Cerebellar cortex (tissue), 1 donor: Measurements from ENCODE around the gene TLE2.
"Not testable (repeated sequence)": the region's sequence is repeated elsewhere in the genome, so short reads cannot be mapped to it uniquely, and the experiment has no call there.

Experiments used
- DNase-seq: peaks from one replicate; pipeline ENCODE4 v3.0.0-alpha.2; 2015; ENCODE audit warnings: low spot score

The TLE2 gene

DNA sequence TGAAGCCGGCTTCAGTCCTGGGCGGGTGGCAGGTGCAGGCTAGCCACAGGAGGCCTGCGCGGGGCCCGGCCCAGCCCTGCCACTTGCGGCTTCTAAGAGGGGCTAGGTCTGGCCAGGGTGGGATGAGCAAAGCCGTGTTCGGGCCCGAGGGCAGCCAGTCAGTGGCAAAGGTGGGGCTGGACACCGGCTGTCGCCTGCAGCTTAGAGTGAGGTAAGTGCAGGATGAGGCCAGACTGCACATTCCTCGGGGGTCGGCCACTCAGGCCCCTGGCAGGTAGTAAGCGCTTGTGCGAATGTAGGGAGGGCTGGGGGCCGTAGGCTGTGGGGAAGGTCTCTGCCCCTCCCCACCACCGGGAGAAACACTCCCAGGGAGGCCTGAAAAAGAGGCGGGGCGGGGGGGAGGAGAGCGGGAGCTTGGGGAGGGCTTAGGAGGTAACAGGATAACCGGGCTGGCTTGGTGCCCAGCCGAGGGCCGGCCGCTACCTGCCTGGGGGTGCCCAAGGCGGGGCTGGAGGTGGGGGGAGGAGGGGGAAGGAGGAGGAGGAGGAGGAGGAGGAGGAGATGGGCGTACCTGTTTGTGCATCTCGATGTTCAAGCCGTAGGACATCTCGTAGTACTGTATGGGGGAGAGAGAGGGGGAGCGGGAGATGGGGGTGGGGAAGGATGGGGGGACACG lies 26.8 kb upstream of the TLE2 start:
- peak; percentile 83 for DNase-seq

DNA sequence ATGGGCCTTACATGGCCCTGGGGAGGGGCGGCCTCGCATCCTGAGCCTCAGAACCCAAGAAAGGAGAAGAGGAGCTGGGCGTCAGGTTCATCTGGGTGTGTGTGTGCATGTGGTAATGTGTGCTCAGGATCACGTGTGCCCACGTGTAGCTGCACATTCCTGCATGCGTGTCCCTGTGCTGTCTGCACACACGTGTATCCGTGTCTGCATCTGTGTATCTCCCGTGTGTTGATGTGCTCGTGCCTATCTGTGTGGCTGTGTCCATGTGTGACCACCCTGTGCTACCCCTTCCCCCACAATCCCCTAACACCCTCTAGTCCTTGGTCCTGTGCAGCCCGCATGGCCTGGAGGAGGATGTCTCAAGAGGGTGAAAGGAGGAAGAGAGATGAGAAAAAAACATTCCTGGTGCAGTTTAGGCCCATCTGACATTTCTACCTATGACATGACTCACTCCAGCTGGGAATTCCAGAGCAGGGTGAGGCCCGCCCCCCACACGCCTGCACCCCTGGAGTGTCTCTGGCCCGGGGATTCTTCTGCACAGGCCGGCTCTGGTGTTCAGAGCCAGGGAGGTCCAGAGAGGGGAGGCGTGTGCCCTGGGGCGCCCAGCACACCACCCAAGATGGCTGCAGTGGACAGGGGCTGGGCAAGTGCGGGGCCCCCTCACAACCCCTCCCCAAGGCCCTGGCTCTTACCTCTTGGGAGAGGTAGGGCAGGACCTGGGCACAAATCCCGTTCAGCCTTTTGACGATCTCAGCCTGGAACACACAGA lies 26.1 kb upstream of the TLE2 start:
- no peak for DNase-seq

DNA sequence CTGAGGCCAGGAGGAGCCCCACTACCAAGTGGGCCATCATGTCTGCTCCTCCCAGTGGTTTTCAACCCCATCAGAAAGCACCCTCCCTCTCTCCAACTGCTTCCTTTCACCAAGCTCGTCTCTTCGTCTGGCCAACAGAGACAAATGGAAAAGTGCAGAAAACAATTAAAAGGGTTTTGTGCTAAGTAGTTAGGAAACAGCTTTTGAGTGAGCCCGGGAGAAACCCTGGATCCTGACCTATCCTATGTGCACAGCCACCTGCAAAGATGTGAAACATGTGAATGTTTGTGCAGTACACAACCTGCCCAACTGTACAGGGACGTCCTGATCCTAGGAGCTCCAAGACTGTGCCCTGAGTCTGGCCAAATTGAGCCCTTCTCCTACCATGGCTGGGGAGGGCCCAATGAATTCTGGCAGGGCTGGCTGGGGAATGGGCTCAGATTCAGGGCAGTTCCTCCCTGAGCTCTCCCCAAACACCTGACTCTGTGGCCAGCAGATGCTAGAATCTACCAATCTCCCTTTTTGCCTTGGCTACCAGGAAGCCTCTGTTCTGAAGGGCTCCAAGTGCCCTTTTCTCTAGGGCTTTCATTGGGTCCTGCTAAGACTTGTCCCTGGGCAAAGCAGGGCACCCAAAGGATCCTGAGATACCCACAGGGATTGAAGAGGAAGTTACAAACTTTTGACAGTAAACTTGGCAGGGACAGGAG lies 25.3 kb upstream of the TLE2 start:
- peak; percentile 60 for DNase-seq

DNA sequence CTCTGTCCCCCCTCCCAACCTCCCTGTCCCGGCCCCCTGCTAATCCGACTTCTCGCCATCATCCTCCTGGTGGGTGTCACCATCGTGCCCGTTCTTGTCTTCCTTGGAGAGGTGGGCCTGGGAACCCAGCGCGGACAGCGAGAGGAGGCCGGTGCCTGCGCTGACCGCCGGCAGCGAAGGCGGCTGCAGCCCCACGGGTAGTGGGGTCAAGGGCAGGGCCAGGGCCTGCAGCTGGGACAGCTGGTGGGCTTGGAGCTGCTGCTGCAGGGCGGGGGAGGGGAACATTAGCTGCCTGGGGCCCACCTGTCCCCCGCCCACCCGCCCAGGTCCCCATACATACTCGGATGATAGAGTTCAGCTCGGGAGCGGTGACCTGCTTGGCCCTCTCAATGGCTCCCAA lies 24.7 kb upstream of the TLE2 start:
- no peak for DNase-seq

DNA sequence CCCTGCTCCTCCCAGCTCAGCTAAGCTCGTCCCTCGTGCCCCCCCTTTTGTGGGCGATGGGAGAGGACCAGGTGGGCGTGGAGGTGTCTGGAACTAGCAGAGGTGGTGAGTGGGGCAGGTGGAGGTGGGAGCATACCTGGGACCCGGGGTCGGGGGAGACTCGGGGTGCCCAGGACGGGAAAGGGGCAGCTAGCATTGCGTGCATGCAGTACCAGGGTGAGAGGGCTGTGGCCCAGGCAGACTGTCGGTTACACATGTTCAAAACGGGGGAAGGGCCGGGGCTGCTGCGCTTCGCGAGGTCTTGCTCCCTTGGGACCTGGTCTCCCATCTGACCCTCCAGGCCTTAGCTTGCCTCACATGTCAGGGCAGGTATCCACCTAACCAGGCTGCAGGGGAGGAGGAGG lies 24.1 kb upstream of the TLE2 start:
- DNase-seq, result no peak

DNA sequence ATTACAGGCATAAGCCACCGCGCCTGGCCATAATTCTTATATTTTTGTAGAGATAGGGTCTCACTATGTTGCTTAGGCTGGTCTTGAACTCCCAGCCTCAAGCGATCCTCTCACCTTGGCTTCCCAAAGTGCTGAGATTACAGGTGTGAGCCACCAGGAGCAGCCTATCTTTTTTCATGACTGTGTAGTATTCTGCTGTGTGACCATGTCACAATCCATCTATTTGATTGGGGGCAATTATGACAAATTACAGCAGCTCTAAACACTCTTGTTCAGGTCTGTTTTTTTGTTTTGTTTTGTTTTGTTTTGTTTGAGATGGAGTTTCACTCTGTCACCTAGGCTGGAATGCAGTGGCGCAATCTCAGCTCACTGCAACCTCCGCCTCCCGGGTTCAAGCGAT lies 20.9 kb upstream of the TLE2 start:
- not testable (repeated sequence) for DNase-seq

DNA sequence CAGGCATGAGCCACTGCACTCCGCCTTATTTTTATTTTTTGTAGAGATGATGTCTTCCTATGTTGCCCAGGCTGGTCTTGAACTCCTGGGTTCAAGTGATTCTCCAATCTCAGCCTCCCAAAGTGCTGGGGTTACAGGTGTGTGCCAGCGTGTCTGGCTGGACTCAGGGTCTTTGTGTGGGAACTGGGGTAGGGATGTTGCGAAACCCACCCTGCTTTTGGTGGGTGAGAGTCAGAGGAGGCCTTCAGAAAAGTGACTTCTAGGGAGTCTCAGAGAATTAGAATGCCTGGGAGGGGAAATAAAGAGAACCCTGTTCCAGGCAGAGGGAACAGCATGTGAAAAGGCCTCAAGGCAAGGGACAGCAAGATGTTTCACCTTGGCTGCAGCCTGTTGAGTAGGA lies 20.0 kb upstream of the TLE2 start:
- no peak for DNase-seq

DNA sequence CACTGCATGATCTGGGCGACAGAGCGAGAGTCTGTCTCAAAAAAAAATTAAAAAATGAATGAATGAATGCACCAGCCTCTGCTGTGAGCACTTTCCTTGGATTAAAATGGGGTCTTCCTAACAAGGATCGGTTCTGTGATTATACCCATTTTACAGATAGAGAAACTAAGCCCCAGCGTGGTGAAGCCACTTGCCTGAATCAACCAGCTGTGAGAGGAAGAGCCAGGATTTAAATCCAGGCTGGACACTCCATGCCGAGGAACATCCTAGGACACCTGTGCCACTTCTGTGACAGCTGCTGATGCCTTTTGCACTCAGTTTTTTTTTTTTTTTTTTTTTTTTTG lies 19.1 kb upstream of the TLE2 start:
- no peak for DNase-seq

DNA sequence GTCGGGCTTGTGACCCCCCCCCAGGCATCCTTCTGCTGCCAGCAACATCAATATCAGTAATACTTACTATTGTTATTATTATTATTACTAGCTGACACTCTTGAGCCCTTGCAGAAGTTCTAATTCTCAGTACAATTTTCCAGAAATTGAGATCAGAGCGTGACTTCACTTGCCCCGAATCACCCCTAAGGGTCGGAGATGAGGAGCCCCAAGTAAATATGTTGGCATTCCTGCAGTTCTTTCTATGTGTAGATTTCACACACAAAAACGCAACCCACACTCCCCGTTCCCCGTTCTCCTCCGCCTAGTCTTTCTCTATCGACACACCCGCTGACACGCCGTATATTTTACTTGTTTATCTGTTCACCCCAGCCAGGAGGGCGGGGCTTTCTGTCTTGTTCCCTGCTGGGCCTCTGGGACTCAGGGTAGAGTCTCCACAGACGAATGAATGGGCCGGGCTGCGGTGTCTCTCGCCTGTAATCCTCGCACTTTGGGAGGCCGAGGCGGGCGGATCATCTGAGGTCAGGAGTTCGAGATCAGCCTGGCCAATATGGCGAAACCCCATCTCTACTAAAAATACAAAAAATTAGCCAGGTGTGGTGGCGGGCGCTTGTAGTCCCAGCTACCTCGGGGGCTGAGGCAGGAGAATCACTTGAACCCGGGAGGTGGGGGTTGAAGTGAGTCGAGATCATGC lies 18.6 kb upstream of the TLE2 start:
- DNase-seq, result peak; percentile 75

- no peak for DNase-seq
Measured at GRCh38 chr19:3046698-3047495, 17.8 kb upstream of the TLE2 start.

DNA sequence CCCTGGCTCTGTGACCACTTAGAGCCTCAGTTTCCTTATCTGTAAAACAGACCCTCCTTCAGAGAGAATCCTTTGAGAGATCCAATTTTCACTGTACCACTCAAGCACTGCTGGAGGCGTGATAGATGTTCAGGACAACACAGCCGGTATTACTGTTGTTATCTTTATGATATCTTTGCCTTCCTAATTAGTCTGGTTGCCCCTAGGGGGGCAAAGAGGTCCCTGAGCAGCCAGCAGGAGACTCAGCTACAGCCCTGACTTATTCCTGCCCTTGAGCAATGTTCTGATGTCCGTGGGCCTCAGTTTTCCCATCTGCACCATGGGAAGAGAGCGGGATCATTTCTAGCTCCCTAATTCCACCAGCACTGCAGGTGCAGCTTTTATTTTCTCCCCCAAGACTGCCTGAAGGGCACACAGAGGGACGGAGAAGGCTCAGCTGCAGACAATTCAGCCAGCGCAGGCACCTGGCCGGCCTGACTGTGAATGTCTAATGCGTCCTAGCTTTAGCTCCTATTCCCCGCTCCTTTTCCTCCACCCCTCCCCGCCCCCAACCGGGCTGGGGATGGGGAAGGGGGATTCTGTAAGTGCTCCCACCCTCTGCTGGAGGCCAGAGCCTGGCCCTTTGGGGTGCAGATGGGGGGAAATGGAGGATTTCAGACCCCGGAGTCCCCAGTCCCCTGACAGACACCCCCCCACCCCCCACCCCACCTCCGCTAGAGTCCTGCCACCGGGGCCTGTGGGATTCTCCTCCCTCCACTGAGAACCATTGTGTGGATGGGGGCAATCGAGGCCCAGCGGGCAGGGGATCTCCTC lies 17.0 kb upstream of the TLE2 start:
- DNase-seq, result no peak

DNA sequence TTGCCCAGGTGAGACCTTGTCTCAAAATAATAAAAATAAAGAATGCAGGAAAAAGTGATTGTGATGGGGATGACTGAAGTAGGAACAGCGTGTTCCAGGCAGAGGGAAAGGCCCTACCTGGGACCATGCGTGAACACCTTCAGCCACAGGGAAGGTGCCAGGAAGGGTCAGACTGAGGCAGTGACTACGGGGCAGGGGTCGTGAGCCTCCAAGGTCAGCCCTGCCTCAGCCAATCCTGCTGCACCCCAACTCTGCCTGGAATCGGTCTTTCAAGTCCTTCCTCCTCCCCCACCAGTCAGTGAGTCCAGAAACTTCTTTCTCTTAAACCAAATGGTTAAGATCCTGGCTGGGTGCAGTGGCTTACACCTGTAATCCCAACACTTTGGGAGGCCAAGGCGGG lies 16.1 kb upstream of the TLE2 start:
- no peak for DNase-seq

DNA sequence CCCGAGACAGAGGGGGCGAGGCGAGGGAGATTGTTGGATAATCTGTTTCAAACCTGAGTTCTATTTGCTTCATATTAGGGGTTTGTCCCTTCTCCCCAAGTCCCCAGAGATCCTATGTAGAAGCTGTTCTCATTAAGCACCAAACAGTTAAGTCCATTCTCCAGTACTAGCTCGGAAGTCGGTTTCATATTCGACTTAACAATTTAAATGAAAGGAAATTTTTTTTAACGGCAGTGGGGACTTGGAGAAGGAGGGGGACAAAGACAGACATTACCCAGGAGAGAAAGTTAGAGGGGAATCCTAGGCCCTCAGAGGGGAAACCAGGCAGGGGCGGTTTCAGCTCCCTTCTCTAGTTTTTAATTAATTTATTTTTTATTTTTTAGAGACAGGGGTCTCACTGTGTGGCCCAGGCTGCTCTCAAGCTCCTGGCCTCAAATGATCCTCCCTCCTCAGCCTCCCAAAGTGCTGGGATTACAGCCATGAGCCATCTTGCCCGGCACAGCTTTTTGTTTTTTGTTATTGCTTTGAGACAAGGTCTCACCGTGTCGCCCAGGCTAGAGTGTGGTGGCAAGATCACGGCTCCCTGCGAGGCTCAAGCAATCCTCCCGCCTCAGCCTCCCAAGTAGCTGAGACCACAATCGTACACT lies 13.7 kb upstream of the TLE2 start:
- no peak for DNase-seq

- DNase-seq, result no peak
Measured at GRCh38 chr19:3041761-3042620, 12.9 kb upstream of the TLE2 start.

GRCh38 chr19:3041327-3041726 lies 12.2 kb upstream of the TLE2 start:
- no peak for DNase-seq

GRCh38 chr19:3039641-3040077 lies 10.6 kb upstream of the TLE2 start:
- peak; percentile 51 for DNase-seq

GRCh38 chr19:3039125-3039524 lies 10.0 kb upstream of the TLE2 start:
- DNase-seq, result no peak

GRCh38 chr19:3038214-3038613 lies 9.1 kb upstream of the TLE2 start:
- DNase-seq, result no peak

GRCh38 chr19:3036977-3037544 lies 8.0 kb upstream of the TLE2 start:
- not testable (repeated sequence) for DNase-seq
